Measurements from ENCODE around the gene PSME2. TPM values are rescaled to one million over a fixed set of nuclear protein-coding genes. Genes with fewer than 3 reads are reported as not detected.

PSME2 gene
- total and polyA plus RNA-seq, 2 of the 13 experiments (the other 11 are each of a cell fraction or from before 2014, with no cell fraction given): 332 to 716 TPM

DNA sequence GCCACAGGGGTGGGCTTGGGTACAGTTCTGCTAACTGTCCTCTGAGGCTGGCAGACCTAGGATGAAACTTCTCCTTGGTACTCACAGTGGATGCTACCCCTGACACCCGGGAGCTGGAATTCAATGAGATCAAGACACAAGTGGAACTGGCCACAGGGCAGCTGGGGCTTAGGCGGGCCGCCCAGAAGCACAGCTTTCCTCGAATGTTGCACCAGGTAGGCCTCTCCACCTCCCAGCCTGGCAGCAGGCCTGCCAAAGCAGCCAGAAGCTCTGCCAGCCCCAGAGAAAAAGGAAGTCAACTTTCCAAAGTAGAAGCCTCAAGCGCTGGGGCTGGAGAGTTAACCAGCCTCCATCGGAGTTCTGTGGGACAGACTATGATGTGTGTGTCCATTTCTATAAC, 29.2 kb downstream of the PSME2 start (continued):
- TF ChIP-seq, protein P1, sequence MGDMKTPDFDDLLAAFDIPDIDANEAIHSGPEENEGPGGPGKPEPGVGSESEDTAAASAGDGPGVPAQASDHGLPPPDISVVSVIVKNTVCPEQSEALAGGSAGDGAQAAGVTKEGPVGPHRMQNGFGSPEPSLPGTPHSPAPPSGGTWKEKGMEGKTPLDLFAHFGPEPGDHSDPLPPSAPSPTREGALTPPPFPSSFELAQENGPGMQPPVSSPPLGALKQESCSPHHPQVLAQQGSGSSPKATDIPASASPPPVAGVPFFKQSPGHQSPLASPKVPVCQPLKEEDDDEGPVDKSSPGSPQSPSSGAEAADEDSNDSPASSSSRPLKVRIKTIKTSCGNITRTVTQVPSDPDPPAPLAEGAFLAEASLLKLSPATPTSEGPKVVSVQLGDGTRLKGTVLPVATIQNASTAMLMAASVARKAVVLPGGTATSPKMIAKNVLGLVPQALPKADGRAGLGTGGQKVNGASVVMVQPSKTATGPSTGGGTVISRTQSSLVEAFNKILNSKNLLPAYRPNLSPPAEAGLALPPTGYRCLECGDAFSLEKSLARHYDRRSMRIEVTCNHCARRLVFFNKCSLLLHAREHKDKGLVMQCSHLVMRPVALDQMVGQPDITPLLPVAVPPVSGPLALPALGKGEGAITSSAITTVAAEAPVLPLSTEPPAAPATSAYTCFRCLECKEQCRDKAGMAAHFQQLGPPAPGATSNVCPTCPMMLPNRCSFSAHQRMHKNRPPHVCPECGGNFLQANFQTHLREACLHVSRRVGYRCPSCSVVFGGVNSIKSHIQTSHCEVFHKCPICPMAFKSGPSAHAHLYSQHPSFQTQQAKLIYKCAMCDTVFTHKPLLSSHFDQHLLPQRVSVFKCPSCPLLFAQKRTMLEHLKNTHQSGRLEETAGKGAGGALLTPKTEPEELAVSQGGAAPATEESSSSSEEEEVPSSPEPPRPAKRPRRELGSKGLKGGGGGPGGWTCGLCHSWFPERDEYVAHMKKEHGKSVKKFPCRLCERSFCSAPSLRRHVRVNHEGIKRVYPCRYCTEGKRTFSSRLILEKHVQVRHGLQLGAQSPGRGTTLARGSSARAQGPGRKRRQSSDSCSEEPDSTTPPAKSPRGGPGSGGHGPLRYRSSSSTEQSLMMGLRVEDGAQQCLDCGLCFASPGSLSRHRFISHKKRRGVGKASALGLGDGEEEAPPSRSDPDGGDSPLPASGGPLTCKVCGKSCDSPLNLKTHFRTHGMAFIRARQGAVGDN (CRISPR knock-in tag; IDR thresholded peaks at IDR 0.05): 0 out of 2 replicates have a peak, but pooled peaks have one; percentile 18
- TF ChIP-seq HNRNPL (IDR thresholded peaks at IDR 0.05; ENCODE audit: low read depth, low read length): no peak
- TF ChIP-seq ZNF891 (CRISPR knock-in tag; IDR thresholded peaks at IDR 0.05): peak; percentile 33; the same call in 1 of the 2 replicates
- TF ChIP-seq ZNF225 (CRISPR knock-in tag; IDR thresholded peaks at IDR 0.05): 0 out of 2 replicates have a peak, but pooled peaks have one; percentile 36
- 0 out of 2 replicates have a peak, but pooled peaks have one; percentile 32 for TF ChIP-seq ZNF879 (CRISPR knock-in tag; IDR thresholded peaks at IDR 0.05)
- TF ChIP-seq, protein P2, sequence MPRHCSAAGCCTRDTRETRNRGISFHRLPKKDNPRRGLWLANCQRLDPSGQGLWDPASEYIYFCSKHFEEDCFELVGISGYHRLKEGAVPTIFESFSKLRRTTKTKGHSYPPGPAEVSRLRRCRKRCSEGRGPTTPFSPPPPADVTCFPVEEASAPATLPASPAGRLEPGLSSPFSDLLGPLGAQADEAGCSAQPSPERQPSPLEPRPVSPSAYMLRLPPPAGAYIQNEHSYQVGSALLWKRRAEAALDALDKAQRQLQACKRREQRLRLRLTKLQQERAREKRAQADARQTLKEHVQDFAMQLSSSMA (CRISPR knock-in tag; IDR thresholded peaks at IDR 0.05): peak; percentile 48; the same call in 1 of the 2 replicates
- no peak for TF ChIP-seq ZNF619 (CRISPR knock-in tag; IDR thresholded peaks at IDR 0.05)
- TF ChIP-seq ARID2 (CRISPR knock-in tag; IDR thresholded peaks at IDR 0.05; ENCODE audit: borderline replicate concordance): no peak
- TF ChIP-seq PITX1 (CRISPR knock-in tag; IDR thresholded peaks at IDR 0.05): no peak
- TF ChIP-seq, protein P3, sequence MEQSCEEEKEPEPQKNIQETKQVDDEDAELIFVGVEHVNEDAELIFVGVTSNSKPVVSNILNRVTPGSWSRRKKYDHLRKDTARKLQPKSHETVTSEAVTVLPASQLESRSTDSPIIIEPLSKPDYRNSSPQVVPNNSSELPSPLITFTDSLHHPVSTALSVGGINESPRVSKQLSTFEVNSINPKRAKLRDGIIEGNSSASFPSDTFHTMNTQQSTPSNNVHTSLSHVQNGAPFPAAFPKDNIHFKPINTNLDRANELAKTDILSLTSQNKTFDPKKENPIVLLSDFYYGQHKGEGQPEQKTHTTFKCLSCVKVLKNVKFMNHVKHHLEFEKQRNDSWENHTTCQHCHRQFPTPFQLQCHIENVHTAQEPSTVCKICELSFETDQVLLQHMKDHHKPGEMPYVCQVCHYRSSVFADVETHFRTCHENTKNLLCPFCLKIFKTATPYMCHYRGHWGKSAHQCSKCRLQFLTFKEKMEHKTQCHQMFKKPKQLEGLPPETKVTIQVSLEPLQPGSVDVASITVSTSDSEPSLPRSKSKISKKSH (CRISPR knock-in tag; IDR thresholded peaks at IDR 0.05; ENCODE audit: borderline replicate concordance): peak; percentile 71; the same call in 1 of the 2 replicates
- TF ChIP-seq WIZ (CRISPR knock-in tag; IDR thresholded peaks at IDR 0.05): 0 out of 2 replicates have a peak, but pooled peaks have one; percentile 15
- TF ChIP-seq ZMYM2 (CRISPR knock-in tag; IDR thresholded peaks at IDR 0.05): no peak
- TF ChIP-seq, protein P4, sequence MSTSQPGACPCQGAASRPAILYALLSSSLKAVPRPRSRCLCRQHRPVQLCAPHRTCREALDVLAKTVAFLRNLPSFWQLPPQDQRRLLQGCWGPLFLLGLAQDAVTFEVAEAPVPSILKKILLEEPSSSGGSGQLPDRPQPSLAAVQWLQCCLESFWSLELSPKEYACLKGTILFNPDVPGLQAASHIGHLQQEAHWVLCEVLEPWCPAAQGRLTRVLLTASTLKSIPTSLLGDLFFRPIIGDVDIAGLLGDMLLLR (CRISPR knock-in tag; IDR thresholded peaks at IDR 0.05): no peak
- 0 out of 2 replicates have a peak, but pooled peaks have one; percentile 36 for TF ChIP-seq NRL (CRISPR knock-in tag; IDR thresholded peaks at IDR 0.05; ENCODE audit: borderline replicate concordance)
- TF ChIP-seq ZNF460 (CRISPR knock-in tag; IDR thresholded peaks at IDR 0.05; ENCODE audit: borderline replicate concordance): no peak
- TF ChIP-seq, protein P5, sequence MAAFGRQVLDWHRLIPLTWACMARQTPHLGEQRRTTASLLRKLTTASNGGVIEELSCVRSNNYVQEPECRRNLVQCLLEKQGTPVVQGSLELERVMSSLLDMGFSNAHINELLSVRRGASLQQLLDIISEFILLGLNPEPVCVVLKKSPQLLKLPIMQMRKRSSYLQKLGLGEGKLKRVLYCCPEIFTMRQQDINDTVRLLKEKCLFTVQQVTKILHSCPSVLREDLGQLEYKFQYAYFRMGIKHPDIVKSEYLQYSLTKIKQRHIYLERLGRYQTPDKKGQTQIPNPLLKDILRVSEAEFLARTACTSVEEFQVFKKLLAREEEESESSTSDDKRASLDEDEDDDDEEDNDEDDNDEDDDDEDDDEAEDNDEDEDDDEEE (CRISPR knock-in tag; IDR thresholded peaks at IDR 0.05): no peak
- TF ChIP-seq DPF2 (CRISPR knock-in tag; IDR thresholded peaks at IDR 0.05; ENCODE audit: borderline replicate concordance, low read depth): no peak
- no peak for TF ChIP-seq SALL2 (CRISPR knock-in tag; IDR thresholded peaks at IDR 0.05)
